GM12892 (cell line): ENCODE results near the gene CFAP65.

ENCODE experiments used
- POLR2A ChIP-seq: IDR thresholded peaks from 2 replicates; pipeline ENCODE4 v1.6.1; 2011; ENCODE audit warnings: low read depth, low read length, control low read depth
- POLR2AphosphoS5 ChIP-seq: IDR thresholded peaks from 2 replicates; pipeline ENCODE4 v1.6.1; 2011; ENCODE audit warnings: low read depth, low read length, control low read depth

DNA sequence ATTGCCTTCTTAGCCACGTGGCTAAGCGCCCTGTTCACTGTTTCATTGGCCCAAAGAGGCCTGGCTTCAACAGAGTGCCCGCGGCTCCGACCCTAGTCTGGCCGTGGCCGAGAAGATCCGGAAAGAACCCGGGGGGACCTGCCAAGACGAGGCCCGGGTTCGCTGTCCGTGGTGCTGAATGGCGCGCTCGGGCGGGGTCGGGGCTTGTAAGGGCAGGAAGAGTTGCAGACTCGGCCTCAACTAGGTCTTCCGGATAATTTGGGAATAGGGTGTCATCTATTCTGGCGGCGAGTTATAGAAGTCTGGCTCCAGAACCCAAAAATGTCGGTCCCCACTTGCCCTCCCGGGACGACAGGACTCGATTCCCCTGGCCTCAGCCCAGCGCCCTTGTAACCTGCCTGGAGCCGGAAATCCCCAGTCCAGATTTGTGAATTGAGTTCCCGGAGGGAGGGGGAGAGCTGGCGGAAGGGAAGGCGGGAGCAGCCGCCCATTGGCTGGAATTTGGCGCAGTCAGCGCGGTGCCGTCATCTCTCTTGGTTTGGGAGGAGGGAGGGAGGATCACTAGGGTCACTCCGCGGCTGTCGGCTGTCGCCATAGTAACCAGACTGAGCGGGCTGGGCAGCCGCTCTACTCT is 78.3 kb downstream of the CFAP65 start:
- no peak for TF ChIP-seq POLR2A
- no peak for TF ChIP-seq POLR2AphosphoS5
